Gastrocnemius medialis (tissue), 4 donors: ENCODE results near the gene MAP7D2.

ENCODE experiments used
- POLR2A ChIP-seq, 2 donors: fragments of 450-650 bp; IDR thresholded peaks; one replicate each; pipeline ENCODE4 v1.6.1; 2017; ENCODE audit warnings: antibody characterized with exemption in 2 of 2, mild to moderate bottlenecking in 2 of 2, moderate library complexity in 2 of 2
- TF ChIP-seq, protein P1 (sequence below), 5 experiments: fragments of 450-650 bp in 3 of 5; fragments of 200-600 bp in 2 of 5; sonication (generic) in 2 of 5; IDR thresholded peaks in 4 of 5; conservative IDR thresholded peaks in 1 of 5; 1 replicate in 4 of 5; 2 replicates in 1 of 5; pipeline ENCODE4 v1.5.1; 2016 to 2019; ENCODE audit warnings: antibody characterized with exemption in 5 of 5, mild to moderate bottlenecking in 3 of 5, moderate library complexity in 3 of 5

DNA sequence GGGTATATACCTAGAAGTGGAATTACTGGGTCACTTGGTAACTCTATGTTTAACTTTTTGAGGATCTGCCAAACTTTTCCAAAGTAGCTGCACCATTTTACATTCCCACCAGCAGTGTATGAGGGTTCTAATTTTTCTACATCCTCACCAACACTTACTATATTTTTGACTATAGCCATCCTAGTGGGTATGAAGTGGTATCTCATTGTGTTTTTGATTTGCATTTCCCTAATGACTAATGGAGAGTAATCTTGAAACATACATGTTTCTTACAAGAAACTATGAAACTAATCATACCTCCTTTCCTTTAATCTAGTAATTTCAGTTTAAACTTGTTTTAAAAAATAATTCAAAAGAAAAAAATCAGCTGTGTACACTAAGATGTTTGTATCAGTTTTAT is 143.7 kb downstream of the MAP7D2 start:
- TF ChIP-seq, protein P1, sequence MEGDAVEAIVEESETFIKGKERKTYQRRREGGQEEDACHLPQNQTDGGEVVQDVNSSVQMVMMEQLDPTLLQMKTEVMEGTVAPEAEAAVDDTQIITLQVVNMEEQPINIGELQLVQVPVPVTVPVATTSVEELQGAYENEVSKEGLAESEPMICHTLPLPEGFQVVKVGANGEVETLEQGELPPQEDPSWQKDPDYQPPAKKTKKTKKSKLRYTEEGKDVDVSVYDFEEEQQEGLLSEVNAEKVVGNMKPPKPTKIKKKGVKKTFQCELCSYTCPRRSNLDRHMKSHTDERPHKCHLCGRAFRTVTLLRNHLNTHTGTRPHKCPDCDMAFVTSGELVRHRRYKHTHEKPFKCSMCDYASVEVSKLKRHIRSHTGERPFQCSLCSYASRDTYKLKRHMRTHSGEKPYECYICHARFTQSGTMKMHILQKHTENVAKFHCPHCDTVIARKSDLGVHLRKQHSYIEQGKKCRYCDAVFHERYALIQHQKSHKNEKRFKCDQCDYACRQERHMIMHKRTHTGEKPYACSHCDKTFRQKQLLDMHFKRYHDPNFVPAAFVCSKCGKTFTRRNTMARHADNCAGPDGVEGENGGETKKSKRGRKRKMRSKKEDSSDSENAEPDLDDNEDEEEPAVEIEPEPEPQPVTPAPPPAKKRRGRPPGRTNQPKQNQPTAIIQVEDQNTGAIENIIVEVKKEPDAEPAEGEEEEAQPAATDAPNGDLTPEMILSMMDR (IDR thresholded peaks at IDR 0.05 in 4 of 5, conservative IDR thresholded peaks at IDR 0.05 in 1 of 5) = no peak
- TF ChIP-seq POLR2A (IDR thresholded peaks at IDR 0.05) = no peak
